ENCODE results near the gene ARID5B.
"Not testable (repeated sequence)": the region's sequence is repeated elsewhere in the genome, so short reads cannot be mapped to it uniquely, and the experiment has no call there.

The ARID5B gene

GRCh38 chr10:61900829-61901792 is at the start of gene ARID5B:
Gene ARID5B (plus strand): TSS chr10:61901699. CDS start chr10:61901710, 11 bp downstream.
- DNase-seq (ENCODE audit: low read depth in 1 of 2, low spot score in 1 of 2): peak in 1 of 2 donors; percentile 43

GRCh38 chr10:61852261-61852660 is 49.2 kb upstream of the ARID5B start:
- DNase-seq (ENCODE audit: low read depth in 1 of 2, low spot score in 1 of 2): no peak

GRCh38 chr10:61855771-61856170 is 45.7 kb upstream of the ARID5B start:
- DNase-seq (ENCODE audit: low read depth in 1 of 2, low spot score in 1 of 2): no peak

- no peak for DNase-seq (ENCODE audit: low read depth in 1 of 2, low spot score in 1 of 2)
Measured at GRCh38 chr10:61857746-61858145, 43.8 kb upstream of the ARID5B start.

- DNase-seq (ENCODE audit: low read depth in 1 of 2, low spot score in 1 of 2): no peak
Measured at GRCh38 chr10:61859786-61860185, 41.7 kb upstream of the ARID5B start.

- DNase-seq (ENCODE audit: low read depth in 1 of 2, low spot score in 1 of 2): no peak
Measured at GRCh38 chr10:61860964-61861758, 40.3 kb upstream of the ARID5B start.

GRCh38 chr10:61863981-61864380 is 37.5 kb upstream of the ARID5B start:
- DNase-seq (ENCODE audit: low read depth in 1 of 2, low spot score in 1 of 2): no peak

GRCh38 chr10:61866700-61867368 is 34.7 kb upstream of the ARID5B start:
- no peak for DNase-seq (ENCODE audit: low read depth in 1 of 2, low spot score in 1 of 2)

- DNase-seq (ENCODE audit: low read depth in 1 of 2, low spot score in 1 of 2): not testable (repeated sequence)
Measured at GRCh38 chr10:61867374-61867773, 34.1 kb upstream of the ARID5B start.

- DNase-seq (ENCODE audit: low read depth in 1 of 2, low spot score in 1 of 2): peak; percentile 15 to 17
Measured at GRCh38 chr10:61867817-61868216, 33.7 kb upstream of the ARID5B start.

- no peak for DNase-seq (ENCODE audit: low read depth in 1 of 2, low spot score in 1 of 2)
Measured at GRCh38 chr10:61869041-61869675, 32.3 kb upstream of the ARID5B start.

- no peak for DNase-seq (ENCODE audit: low read depth in 1 of 2, low spot score in 1 of 2)
Measured at GRCh38 chr10:61869774-61870525, 31.5 kb upstream of the ARID5B start.

GRCh38 chr10:61870526-61870895 is 31.0 kb upstream of the ARID5B start:
- no peak for DNase-seq (ENCODE audit: low read depth in 1 of 2, low spot score in 1 of 2)

GRCh38 chr10:61871487-61871886 is 30.0 kb upstream of the ARID5B start:
- no peak for DNase-seq (ENCODE audit: low read depth in 1 of 2, low spot score in 1 of 2)

GRCh38 chr10:61877887-61878739 is 23.4 kb upstream of the ARID5B start:
- DNase-seq (ENCODE audit: low read depth in 1 of 2, low spot score in 1 of 2): no peak

- no peak for DNase-seq (ENCODE audit: low read depth in 1 of 2, low spot score in 1 of 2)
Measured at GRCh38 chr10:61878740-61879068, 22.8 kb upstream of the ARID5B start.

GRCh38 chr10:61882621-61883370 is 18.7 kb upstream of the ARID5B start:
- peak; percentile 62 to 66 for DNase-seq (ENCODE audit: low read depth in 1 of 2, low spot score in 1 of 2)

- DNase-seq (ENCODE audit: low read depth in 1 of 2, low spot score in 1 of 2): no peak
Measured at GRCh38 chr10:61883371-61884025, 18.0 kb upstream of the ARID5B start.

All from activated CD4-positive, alpha-beta T cell treated with anti-CD3 and anti-CD28 coated beads, Interleukin-2, amount 50 U/mL, for 24 hours (primary cell).